ENCODE data around the gene CHADL.

- TF ChIP-seq GATA2 (IDR thresholded peaks at IDR 0.05; ENCODE audit: low read depth, low read length) = no peak
- TF ChIP-seq GATA3 (IDR thresholded peaks at IDR 0.05; ENCODE audit: low read depth, low read length) = no peak
Observed at GRCh38 chr22:41242396-41243117, 1.8 kb upstream of the CHADL start.

Measured in SH-SY5Y (cell line).